HG03342 (cell line): ENCODE measurements around the gene CASTOR1.

Source experiments
- ATAC-seq: cut with Tn5 transposase; IDR thresholded peaks from one replicate; pipeline ENCODE4 v1.9.1; 2021; ENCODE audit warnings: mild to moderate bottlenecking, moderate library complexity; ENCODE audit not compliant: unreplicated experiment

CASTOR1 gene

DNA sequence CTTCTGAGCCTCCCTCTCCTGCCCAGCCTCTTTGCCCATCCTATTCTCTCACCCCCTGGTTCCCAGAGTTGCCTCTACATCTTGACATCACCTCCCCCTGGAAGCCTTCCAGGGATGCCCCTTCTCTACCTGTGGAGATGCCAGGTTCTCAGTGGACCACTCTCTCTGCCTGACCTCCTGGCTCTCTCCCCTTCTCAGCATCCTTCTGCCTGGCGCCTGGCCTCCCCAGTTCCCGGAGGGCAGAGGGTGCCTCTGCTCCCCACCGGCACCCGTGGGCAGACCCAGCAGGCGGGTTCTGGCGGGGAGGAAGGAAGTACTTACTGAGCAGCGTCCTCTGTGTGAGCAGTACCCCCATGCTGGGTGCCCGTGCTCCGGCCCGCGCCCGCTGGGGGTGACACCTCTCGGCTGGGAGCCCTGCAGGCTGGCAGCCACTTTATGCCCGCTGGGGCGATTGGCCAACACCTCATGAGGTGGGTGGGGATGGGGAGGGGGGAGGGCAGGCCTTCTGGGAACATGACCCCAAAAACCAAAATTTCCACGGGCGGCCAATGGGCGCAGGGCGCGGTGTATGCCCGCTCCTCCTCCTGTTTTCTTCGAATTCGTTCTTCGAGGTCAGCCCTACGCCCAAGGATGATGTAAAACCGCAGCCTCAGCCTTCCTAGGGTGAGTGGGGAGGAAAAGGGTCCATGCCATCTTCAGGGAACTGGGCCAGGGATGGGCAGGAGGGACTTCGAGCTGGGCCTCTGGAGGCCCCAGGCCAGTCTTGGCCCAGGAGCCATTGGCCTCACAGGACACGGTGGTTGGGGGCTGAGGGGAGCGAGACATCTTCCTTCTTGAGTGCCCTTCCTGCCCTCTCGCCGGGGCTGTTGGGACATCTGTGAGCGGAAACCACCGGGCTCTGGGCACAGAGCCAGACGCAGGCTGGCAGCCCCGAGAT is 22.6 kb downstream of the CASTOR1 start, which contains the start of gene OSM:
OSM (minus strand) TSS at position 407 of the 937 bp plus-strand sequence; CDS start at position 355, 52 bp downstream.
- ATAC-seq: no peak

DNA sequence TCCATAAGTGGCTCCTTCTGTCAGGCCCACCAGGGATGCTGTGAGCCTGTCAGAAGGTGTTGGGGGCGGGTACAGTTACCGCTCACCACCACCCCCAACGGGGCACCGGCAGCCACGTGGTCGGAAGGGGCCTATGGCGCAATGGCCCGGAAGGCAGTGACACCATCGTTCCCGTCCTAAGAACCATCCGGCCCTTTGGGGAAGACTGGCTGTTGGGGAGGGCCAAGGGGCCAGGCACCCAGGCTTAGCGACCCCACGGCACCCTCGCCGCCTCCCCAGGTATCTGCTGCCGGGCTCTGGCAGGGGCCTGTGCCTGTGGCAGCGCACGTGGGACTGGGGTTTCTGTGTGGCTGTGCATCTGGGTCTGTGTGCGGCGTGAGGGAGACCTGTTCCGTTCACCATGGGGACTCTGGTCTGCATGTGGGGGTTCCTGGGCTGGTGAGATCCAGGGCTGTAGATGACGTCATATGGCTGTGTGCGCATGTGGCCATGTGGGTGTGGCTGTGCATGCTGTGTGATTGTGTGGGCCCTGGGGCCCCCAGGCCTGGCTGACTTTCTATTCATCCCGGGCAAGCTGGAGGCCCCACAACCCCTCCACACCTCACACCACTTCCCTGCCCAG is 23.4 kb downstream of the CASTOR1 start:
- ATAC-seq: peak; percentile 69

DNA sequence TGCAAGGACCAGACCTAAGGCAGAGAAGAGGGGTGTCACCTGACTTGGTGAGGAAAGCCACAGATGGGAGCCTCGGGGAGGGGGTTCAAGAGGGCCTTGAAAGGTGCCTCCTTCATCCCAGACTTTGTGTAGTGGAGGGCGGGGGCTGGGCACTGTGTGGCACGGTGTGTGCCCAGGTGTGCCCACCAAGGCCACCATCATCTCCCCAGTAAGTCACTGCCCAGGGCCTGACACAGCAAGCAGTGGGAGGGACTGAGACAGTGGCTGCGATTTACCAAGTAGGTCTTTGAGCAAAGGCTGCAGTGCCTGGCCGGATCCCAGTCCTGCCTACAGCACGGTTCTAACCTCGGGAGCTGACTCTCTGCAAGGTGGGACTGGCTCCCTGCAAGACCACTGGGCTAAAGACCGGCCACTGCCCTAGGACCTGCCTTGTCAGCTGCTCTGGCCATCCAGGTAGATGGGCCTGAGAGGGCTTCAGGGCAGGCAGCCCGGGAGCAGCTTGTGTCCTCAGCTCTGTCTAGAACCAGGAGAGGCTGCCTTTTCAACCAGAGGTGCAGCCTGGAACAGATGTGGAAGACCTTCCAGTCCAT is 24.1 kb downstream of the CASTOR1 start:
- no peak for ATAC-seq

DNA sequence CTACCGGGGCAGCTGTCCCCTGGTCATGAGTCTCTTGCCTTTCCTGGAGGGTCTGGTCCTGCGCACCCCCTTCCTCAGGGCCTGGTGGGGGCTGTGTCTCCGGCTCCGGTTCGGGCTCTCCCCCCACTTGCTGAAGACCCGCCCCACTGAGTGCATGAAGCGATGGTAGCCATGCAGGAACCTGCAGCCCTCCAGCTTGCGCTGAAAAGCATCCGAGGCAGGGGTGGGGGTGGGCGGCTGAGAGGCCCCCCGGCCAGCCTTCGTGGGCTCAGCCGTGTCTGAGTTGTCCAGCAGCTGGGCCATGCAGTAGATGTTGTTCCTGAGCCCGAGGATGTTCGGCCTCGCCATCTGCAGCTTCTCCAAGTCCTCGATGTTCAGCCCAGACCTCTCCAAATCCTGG is 25.4 kb downstream of the CASTOR1 start:
- no peak for ATAC-seq

DNA sequence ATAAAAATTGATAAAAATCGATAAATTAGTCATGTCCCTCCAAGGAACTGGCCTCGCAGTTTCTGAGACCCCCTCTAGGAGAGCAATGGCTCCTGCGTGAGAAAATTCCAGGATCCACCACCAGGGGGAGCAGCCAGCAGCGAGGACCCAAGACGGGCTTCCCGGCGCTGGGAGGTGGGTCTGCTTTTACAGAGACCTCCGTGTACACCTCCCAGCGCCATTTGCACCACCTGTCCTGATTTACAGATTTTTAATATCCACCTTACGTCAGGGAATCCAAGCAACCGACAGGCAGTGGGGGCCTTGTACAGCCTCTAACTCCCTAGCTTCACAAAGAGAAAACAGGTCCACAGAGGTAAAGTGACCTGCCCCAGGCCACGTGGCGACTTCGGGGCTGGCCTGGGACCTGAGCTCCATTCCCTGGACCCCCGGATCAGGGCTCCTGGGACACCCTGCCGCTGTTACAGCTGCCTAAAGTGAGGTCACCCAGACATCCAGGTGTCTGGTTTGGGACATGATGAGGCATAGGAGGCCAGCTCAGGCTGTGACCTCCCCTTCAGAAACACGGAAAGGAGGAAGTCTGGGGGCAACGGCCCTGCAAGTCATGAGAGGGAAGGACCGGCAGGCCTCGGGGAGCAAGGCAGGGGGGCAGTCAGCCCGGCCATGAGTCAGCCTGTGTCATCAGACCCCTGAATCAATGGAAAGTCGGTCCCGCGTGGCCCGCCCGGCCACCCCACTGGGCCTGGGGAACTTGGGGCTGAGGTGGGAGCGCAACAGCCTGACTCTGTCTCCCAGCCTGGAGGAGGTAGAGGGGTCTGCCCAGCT is 26.2 kb downstream of the CASTOR1 start:
- no peak for ATAC-seq

DNA sequence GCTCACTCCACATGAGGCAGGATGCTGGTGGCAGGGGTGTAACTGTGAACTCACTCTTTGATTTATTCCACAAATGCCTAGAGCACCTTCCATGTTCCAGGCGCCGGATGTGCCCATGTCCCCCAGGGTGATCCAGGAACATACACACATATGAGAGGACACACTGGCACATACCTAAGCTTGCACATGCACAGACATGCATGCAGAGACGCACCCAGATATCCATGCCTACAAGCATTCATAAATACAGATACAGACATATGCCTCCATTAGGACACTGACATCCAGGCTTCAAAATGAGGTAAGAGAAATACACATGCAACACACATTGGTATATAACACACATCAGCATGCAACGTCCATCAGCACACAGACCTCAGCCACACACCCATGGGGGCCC is 27.2 kb downstream of the CASTOR1 start:
- no peak for ATAC-seq

DNA sequence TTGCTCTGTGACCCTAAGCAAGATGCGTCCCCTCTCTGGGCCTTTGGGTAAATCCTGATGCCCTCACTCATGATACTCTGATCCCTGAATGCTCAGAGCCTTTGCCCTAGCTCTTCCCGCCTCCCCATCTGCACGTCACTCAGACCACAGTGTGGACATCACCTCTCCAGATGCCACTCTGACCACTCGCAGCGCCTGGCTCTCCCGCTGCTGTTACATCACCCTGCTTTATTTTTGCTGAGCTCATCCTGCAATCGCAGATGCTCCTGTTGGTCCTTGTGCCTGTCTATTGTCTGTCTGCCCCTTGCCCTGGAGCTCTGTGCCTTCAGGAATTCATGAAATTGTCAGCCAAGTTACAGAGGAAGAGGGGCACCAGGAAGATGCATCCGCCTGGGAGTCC is 28.2 kb downstream of the CASTOR1 start:
- ATAC-seq: no peak

DNA sequence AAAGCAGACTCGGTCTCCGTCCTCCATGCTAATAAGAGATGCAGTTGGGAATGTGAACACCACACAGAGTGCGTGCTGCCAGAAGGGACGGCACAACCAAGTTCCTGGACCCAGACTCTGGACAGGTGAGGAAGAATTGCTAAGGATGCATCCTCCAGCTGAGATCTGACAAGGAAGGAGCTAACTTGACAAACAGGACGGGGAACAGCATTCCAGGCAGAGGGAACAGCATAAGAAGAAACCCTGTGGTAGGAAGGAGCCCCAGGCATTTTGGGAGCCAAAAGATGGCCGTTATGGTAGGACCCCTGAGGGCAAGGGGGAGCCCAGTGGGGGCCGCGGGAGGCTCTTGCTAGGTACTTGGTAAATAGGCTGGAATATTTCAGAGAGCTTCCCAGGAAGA is 28.6 kb downstream of the CASTOR1 start:
- no peak for ATAC-seq

DNA sequence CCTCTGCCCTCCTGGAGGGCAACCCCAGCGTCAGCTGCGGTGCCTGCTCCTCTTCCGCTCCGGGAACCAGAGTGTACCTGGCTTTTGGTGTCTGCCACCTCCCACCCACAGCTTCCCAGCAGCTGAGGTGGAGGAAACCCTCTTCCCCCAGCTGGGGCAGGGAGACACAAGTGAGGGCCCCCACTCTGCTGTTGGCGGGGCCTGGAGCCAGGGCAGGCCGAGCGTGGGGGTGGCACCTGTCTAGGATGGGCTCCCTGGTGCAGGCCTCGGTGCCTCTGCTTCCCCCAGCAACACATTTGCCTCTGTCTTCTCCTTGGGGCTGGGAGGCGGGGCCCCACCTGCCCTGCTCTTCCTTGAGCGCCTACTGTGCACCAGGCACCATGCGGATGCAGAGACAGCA is 29.0 kb downstream of the CASTOR1 start:
- no peak for ATAC-seq

DNA sequence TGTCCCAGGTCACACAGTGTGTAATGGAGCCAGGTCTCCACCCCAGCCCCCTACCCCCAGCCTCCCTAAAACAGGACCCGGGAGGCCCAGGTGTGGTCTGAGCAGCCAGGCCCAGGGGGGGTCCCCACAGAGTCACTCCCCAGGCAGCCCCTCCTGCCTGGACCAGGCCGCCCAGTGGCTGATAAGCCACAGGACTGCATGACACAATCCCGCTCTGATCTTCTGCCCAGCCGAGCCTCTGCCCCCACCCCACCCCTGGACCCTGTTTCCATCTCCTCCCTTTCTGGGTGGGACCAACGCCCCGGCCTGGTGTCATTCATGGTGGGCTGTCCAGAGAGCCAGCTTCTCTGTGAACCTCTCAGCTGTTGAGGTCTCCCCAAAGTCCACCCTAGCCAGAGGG is 35.0 kb downstream of the CASTOR1 start:
- ATAC-seq: no peak

DNA sequence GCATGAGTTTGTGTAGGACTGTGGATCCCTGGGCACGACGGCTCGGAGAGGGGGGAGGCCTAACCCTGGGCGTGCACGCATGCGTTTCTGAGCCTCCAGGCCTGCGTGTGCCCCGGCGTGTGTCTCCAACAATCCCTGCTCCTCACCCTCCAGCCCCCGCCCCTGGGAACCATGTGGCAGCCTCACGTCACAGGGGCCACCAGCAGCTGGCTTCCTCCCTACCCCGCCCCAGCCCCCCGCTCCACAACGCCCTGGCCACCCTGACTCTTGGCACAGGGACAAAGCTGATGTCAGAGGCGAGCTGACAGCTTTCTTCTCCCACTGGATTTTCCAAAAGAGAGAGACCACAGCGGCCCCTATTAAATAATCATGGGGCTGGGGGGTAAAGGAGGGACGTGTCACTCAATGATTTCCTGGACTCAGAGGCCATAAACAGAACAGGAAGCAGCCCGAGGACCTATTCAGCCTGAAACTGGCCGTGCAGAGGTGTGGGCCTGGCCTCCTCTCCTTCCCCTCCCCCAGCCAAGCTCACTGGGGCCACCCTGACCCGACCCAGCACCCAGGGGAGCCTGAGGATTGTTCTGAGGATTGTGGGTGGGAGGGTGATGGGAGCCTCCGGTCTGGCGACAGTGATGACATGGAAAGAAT is 36.0 kb downstream of the CASTOR1 start:
- no peak for ATAC-seq

DNA sequence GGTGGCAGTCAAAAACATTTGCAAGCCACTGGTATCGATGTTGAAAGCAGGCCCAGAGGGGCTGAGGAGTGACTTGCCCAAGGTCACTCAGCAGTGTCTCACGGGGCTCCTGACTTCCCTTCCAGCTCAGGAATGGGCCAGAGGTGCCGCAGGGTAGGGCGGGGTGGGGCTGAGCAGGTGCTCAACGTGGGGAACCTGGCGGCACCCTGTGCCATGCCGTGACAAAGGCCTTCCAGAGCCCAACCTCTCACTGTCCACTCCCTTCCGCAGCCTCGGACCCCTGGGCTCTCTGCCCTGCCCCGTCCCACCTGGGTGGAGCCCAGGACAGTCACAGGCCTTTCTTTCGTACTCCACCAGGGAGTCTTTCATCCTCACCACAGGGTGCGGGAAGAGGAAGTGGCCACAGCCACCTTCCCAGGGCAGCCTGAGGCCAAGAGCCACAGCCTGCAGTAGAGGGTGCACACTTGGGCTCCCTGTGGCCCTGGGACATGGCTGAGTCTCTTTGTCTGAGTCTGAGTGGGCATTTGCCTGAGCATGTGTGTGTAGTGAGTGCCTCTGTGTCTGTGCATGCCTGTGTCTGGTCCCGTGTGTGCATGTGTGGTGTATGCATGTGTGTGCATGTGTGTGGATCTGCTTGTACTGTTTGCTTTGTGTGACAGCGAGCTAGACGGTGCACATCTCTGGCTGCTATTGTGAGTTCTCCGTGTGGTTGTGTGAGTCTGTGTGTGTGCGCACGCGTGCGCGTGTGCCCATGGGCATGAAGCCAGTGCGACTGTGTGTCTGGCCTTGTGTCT is 36.7 kb downstream of the CASTOR1 start:
- no peak for ATAC-seq

DNA sequence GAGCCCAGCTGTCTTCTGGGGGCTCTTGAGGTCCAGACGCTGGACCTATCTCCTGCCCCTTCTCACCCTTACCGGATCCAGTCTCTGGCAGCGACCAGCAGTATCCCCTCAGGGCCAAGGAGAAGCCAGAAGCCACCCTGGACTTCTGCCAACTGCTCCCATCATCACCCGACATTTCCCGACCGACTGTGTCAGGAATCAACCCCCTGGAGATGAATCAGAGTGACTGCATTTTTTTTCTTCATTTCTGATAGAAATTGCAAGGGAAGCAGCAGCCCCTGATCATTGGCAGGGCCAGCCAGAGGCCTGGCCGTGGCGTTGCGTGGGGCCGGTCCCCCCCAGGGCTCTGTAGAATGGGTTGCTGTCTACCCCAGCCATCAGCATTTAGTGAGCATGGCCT is 37.6 kb downstream of the CASTOR1 start:
- no peak for ATAC-seq

DNA sequence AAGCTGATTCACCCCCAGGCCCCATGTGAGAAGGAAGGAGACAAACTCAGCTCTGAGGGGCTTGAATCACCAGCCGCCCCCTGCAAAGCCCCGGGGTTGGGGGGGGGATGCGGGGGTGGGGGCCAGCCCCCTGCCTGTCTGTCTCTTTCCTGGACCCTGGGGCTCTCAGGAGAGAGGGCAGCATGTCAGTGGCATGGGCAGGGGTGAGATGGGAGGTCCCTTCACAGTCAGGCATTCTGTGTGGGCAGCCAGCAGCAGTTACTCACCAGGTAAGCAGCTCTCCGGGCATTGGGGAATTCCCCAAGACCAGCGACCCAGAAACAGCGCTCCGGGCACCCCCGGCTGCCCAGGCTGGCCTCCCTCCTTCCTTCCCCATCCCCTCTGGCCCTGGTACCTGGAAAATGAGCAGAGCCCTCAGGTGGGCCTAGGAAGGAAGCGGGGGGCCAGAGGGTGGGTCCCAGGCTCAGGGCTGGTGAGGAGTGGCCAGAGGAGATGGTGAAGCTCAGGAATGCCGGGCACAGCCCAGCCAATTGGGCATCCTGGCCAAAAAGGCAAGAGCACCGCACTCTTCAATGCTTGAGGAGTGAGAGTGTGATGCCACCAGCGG is 38.5 kb downstream of the CASTOR1 start:
- no peak for ATAC-seq

DNA sequence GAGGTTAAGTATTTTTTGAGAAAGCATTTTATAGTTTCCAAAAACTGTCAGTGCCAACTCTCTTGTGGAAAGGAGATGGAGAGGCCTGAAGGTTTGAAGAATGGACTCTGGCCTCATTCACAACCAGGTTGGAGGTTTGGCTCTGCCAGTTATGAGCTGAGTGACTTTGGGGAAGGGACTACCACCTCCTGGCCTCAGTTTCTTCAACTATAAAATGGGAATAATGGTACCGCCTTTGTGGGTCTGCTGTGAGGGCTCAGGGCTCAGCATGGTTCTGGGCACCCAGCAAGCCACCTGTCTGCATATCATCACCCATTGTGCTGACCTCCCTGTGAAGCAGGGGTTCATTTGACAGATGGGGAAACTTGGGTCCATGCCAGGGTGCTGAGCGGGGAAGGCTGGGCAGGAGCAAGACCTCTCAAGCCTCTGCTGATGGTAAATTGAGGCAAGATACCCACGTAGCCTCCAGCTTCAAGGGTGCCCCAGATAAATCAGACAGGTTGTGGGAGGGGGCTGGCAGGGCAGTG is 39.2 kb downstream of the CASTOR1 start:
- no peak for ATAC-seq

DNA sequence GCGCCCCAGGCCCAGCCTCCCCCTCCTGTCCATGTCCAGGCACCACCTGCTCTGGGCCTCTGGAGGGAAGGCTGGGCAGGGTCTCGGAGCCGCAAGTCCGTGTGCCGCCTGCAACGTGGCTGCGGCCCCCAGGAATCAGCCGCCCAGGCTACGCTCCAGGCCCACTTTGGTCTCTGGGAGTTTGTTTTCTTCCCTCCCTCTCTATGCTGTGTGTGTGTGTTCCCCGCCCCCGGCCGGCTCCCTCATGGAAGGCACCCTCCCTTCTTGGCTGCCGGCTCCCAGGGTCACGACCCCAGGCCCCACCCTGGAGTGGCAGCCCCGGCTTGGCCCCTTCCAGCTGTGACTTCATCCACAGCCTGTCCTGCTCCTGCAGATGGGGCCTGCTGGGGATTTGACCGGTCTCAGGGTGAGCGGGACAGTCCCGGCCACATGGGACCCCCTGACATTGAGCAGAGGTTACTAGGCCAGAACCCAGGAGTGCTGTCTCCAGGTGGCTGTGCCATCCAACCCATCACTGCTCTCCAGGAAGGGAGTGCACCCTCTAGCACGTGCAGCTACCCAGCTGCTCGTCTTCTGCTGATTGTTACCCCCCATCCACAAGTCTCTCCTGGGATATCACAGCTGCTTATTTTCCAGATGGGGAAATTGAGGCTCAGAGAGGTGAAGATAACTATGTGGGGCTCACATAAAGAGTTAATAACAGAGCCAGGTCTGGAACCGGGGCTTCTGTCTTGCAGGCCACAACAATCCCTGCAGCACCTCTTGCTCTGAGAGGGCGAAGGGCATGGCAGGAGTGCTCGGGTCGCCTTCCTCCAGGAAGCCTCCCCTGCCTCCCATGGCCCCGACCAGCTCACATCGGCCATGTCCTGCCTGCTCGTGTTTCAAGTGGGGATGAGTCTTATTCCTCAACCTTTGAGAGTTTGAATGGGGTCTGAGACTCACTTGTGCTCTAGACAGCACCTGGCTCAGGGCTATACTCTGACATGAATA is 40.0 kb downstream of the CASTOR1 start:
- no peak for ATAC-seq

DNA sequence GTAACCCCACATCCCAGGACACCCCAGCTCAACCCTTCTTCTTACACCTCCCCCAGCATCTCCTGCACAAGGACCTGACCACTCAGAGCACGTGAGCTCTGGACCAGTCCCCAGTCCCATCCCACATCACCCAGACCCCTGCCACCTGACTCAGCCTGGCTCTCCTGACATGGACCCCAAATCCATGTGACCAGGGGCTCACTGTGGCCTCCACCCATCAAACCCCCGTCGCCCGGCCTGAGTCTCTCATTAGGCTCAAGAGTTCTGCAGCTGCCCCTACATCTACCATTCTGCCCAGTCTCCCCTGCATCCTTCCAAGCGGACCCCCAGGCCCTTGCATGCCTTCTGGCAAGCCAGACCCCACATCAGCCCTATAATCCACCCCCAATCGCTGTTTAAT is 40.8 kb downstream of the CASTOR1 start:
- no peak for ATAC-seq

DNA sequence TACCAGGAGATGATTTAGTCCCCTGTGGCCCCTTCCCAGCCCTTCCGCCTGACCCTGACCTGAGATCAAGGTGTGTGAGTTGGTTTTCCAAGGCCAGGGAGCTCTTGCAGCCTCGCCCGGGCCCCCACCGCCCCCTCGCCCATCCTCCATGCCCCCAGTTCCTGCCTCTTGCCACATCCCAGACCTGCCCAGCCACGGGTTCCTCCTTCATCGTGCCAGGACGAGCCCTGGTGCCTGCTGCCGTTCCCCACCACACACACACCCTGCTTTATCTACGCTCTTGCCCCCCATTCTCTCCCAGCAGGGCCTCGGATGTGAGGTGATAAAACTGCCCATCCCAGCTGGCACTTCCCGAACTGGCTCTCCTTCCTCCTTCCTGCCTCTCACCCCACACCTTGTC is 41.3 kb downstream of the CASTOR1 start:
- ATAC-seq: no peak
